OCI-LY1 (cell line): ENCODE measurements around the gene DMD.

Source experiments
- H2AFZ ChIP-seq: fragments of 200-600 bp; sonication (generic), shearing (Covaris generic); 2 replicates; pipeline ENCODE4 v1.6.0; 2014; ENCODE audit warnings: antibody characterized with exemption, mild to moderate bottlenecking, low read length
- H3F3A ChIP-seq: fragments of 200-600 bp; sonication (generic), shearing (Covaris generic); 2 replicates; pipeline ENCODE4 v1.6.0; 2014; ENCODE audit warnings: mild to moderate bottlenecking, antibody characterized with exemption, low read length, moderate library complexity; ENCODE audit not compliant: insufficient read depth
- H3K27ac ChIP-seq: fragments of 200-600 bp; sonication (generic); 2 replicates; pipeline ENCODE4 v1.5.1; 2014; ENCODE audit warnings: low read length, mixed run types, mild to moderate bottlenecking, low read depth; ENCODE audit not compliant: poor library complexity, severe bottlenecking
- H3K27me3 ChIP-seq: fragments of 200-600 bp; sonication (generic); 2 replicates; pipeline ENCODE4 v1.6.0; 2014; ENCODE audit warnings: antibody characterized with exemption, mild to moderate bottlenecking, low read length, moderate library complexity; ENCODE audit not compliant: insufficient read depth
- H3K36me3 ChIP-seq: fragments of 200-600 bp; sonication (generic); 2 replicates; pipeline ENCODE4 v1.6.1; 2014; ENCODE audit warnings: mild to moderate bottlenecking, antibody characterized with exemption, low read length, moderate library complexity, mixed read lengths; ENCODE audit not compliant: insufficient read depth
- H3K4me1 ChIP-seq: fragments of 200-600 bp; sonication (generic); 2 replicates; pipeline ENCODE4 v1.5.1; 2014; ENCODE audit warnings: mild to moderate bottlenecking, low read length, moderate library complexity; ENCODE audit not compliant: insufficient read depth, severe bottlenecking
- H3K4me2 ChIP-seq: fragments of 200-600 bp; sonication (generic), shearing (Covaris generic); 2 replicates; pipeline ENCODE4 v1.6.1; 2014; ENCODE audit warnings: low read length
- H3K4me3 ChIP-seq: fragments of 200-600 bp; sonication (generic); 2 replicates; pipeline ENCODE4 v1.5.1; 2014; ENCODE audit warnings: low read length, low read depth, mild to moderate bottlenecking, mixed read lengths; ENCODE audit not compliant: poor library complexity, severe bottlenecking
- H3K79me2 ChIP-seq: fragments of 200-600 bp; shearing (Covaris generic); 2 replicates; pipeline ENCODE4 v1.6.1; 2016; ENCODE audit warnings: mixed run types, low read length, mixed read lengths; ENCODE audit not compliant: insufficient read depth
- H3K9ac ChIP-seq: fragments of 200-600 bp; sonication (generic), shearing (Covaris generic); 2 replicates; pipeline ENCODE4 v1.6.1; 2014; ENCODE audit warnings: mild to moderate bottlenecking, low read length, mixed read lengths
- H3K9me2 ChIP-seq: fragments of 200-600 bp; sonication (generic), shearing (Covaris generic); 2 replicates; pipeline ENCODE4 v1.6.1; 2014; ENCODE audit warnings: low read depth, mild to moderate bottlenecking, low read length, mixed read lengths
- H3K9me3 ChIP-seq: fragments of 200-600 bp; shearing (Covaris generic); 2 replicates; pipeline ENCODE4 v1.6.1; 2014; ENCODE audit warnings: low read length, mixed read lengths
- H4K20me1 ChIP-seq: fragments of 200-600 bp; sonication (generic), shearing (Covaris generic); 2 replicates; pipeline ENCODE4 v1.6.0; 2016; ENCODE audit warnings: mild to moderate bottlenecking, low read length; ENCODE audit not compliant: insufficient read depth
- CTCF ChIP-seq: fragments of 200-600 bp; sonication (generic), shearing (Covaris generic); IDR thresholded peaks from 2 replicates; pipeline ENCODE4 v1.5.1; 2017; ENCODE audit warnings: mild to moderate bottlenecking, antibody characterized with exemption, low read length, moderate library complexity, mixed read lengths
- EZH2 ChIP-seq: fragments of 200-600 bp; sonication (generic), shearing (Covaris generic); IDR thresholded peaks from 2 replicates; pipeline ENCODE4 v1.8.0; 2017; ENCODE audit warnings: borderline replicate concordance, mixed run types, mild to moderate bottlenecking, antibody characterized with exemption, low read length, moderate library complexity, mixed read lengths

Gene DMD

GRCh38 chrX:31421441-31421840 is 1789.9 kb downstream of the DMD start:
- H3K4me2 ChIP-seq = no peak overlapping the region
- H3K4me3 ChIP-seq = no peak overlapping the region
- TF ChIP-seq EZH2 (no peak), CTCF (no peak)
- no peak overlapping the region for H2AFZ ChIP-seq
- H4K20me1 ChIP-seq = no peaks in the 10 kb centered on the region
- H3K27ac ChIP-seq = no peak overlapping the region
- H3K9me3 ChIP-seq = no peaks in the 10 kb centered on the region
- H3K4me1 ChIP-seq = no peaks in the 10 kb centered on the region
- H3K9ac ChIP-seq = no peak overlapping the region
- H3K27me3 ChIP-seq = no peaks in the 10 kb centered on the region
- H3K79me2 ChIP-seq = no peaks in the 10 kb centered on the region
- no peaks in the 10 kb centered on the region for H3K9me2 ChIP-seq
- H3F3A ChIP-seq = no peaks in the 10 kb centered on the region
- H3K36me3 ChIP-seq = no peaks in the 10 kb centered on the region

- no peak overlapping the region for H3K9ac ChIP-seq
- no peaks in the 10 kb centered on the region for H3K4me1 ChIP-seq
- no peaks in the 10 kb centered on the region for H3K79me2 ChIP-seq
- H3K9me3 ChIP-seq = no peaks in the 10 kb centered on the region
- no peaks in the 10 kb centered on the region for H4K20me1 ChIP-seq
- no peaks in the 10 kb centered on the region for H3K27me3 ChIP-seq
- no peaks in the 10 kb centered on the region for H3F3A ChIP-seq
- TF ChIP-seq EZH2 (no peak), CTCF (no peak)
- H3K27ac ChIP-seq = no peak overlapping the region
- no peaks in the 10 kb centered on the region for H3K9me2 ChIP-seq
- H3K36me3 ChIP-seq = no peaks in the 10 kb centered on the region
- H3K4me2 ChIP-seq = no peak overlapping the region
- H3K4me3 ChIP-seq = no peak overlapping the region
- no peak overlapping the region for H2AFZ ChIP-seq
Observed at GRCh38 chrX:31420711-31421151, 1790.6 kb downstream of the DMD start.

GRCh38 chrX:31420302-31420701 is 1791.0 kb downstream of the DMD start:
- Histone ChIP-seq H3K27ac (no peak overlapping the region), H3K4me3 (no peak overlapping the region), H3F3A (no peaks in the 10 kb centered on the region), H3K27me3 (no peaks in the 10 kb centered on the region), H3K4me1 (no peaks in the 10 kb centered on the region), H2AFZ (no peak overlapping the region), H4K20me1 (no peaks in the 10 kb centered on the region), H3K9me2 (no peaks in the 10 kb centered on the region), H3K9ac (no peak overlapping the region), H3K9me3 (no peaks in the 10 kb centered on the region), H3K4me2 (no peak overlapping the region), H3K36me3 (no peaks in the 10 kb centered on the region), H3K79me2 (no peaks in the 10 kb centered on the region)
- no peak for TF ChIP-seq CTCF
- TF ChIP-seq EZH2 = no peak
